ENCODE results near the gene UPK1A.

UPK1A gene

DNA sequence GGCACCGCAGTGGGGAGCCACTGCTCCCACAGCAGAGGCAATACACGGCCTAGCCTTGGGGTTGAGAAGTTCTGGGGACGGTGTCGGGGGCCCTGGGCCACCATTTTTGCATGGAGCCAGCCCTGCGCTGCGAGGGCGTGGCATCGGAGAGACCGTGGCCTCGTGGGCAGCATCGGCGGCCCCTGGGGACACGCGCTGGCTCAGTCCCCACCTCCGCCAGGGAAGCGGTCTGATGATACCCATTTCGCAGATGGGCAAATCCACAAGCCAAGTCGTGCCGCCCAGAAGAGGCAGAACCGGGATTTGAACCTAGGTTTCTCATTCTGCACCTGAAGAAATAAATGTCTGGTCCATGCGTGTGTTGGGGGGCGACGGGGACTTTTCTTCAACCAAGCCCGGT is 1.2 kb upstream of the UPK1A start:
- TF ChIP-seq, protein P1, sequence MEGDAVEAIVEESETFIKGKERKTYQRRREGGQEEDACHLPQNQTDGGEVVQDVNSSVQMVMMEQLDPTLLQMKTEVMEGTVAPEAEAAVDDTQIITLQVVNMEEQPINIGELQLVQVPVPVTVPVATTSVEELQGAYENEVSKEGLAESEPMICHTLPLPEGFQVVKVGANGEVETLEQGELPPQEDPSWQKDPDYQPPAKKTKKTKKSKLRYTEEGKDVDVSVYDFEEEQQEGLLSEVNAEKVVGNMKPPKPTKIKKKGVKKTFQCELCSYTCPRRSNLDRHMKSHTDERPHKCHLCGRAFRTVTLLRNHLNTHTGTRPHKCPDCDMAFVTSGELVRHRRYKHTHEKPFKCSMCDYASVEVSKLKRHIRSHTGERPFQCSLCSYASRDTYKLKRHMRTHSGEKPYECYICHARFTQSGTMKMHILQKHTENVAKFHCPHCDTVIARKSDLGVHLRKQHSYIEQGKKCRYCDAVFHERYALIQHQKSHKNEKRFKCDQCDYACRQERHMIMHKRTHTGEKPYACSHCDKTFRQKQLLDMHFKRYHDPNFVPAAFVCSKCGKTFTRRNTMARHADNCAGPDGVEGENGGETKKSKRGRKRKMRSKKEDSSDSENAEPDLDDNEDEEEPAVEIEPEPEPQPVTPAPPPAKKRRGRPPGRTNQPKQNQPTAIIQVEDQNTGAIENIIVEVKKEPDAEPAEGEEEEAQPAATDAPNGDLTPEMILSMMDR (IDR thresholded peaks at IDR 0.05) = no peak
- H3K36me3 ChIP-seq = peaks cover 18% of the 10 kb centered on the region
- peaks cover 18% of the 10 kb centered on the region for H3K27me3 ChIP-seq
- H3K9me3 ChIP-seq = no peaks in the 10 kb centered on the region
- no peak overlapping the region for H3K27ac ChIP-seq
- no peaks in the 10 kb centered on the region for H3K4me1 ChIP-seq (ENCODE audit: control insufficient read depth in 1 of 2, insufficient read depth in 1 of 2, low read depth in 1 of 2, low read length in 1 of 2)
- H3K4me3 ChIP-seq (ENCODE audit: low read depth in 1 of 2, low read length in 1 of 2) = no peak overlapping the region

DNA sequence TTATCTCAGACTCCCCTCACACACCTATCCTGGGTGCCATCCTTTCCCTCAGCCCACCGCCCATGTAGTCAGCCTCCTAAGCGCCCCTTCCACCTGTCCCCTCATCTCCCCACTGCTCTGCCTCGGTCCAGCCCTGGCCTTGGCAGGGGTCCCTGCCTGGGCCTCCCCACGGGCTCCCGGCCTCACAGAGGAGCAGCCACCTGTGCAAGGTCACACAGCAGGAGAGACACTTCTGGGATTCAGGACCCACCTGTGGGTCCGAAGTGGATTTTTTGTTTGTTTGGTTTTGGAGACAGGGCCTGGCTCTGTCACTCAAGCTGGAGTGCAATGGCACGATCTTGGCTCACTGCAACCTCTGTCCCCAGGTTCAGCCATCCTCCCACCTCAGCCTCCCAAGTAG is 713 bp upstream of the UPK1A start:
- TF ChIP-seq, protein P1 (IDR thresholded peaks at IDR 0.05) = no peak
- H3K36me3 ChIP-seq = peaks cover 13% of the 10 kb centered on the region

DNA sequence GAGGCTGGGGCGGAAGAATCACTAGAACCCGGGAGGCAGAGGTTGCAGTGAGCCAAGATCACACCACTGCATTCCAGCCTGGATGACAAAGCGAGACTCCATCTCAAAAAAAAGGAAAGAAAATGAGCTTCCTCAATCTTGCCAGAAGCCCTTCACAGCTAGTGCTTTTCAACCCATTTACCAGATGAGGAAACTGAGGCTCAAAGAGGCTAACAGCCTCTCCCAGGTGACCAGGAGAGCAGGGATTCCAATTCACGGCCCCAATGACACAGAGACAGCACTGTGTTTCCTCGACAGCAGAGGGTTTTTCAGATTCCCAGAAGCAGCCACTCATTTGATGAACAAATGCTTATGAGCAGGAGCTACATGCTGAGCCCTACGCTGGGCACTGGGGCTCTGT is 3.2 kb downstream of the UPK1A start:
- Histone ChIP-seq H3K9me3 (no peaks in the 10 kb centered on the region), H3K27me3 (peaks cover 61% of the 10 kb centered on the region), H3K4me3 (ENCODE audit: low read depth in 1 of 2, low read length in 1 of 2) (no peak overlapping the region), H3K4me1 (ENCODE audit: control insufficient read depth in 1 of 2, insufficient read depth in 1 of 2, low read depth in 1 of 2, low read length in 1 of 2) (no peaks in the 10 kb centered on the region), H3K36me3 (peaks cover 7% of the 10 kb centered on the region), H3K27ac (no peak overlapping the region)
- TF ChIP-seq, protein P1 (IDR thresholded peaks at IDR 0.05) = no peak

More for the DNA sequence above, 713 bp upstream of the UPK1A start:
- H3K27me3 ChIP-seq = peaks cover 21% of the 10 kb centered on the region
- H3K4me1 ChIP-seq (ENCODE audit: control insufficient read depth in 1 of 2, insufficient read depth in 1 of 2, low read depth in 1 of 2, low read length in 1 of 2) = no peaks in the 10 kb centered on the region
- H3K9me3 ChIP-seq = no peaks in the 10 kb centered on the region
- no peak overlapping the region for H3K4me3 ChIP-seq (ENCODE audit: low read depth in 1 of 2, low read length in 1 of 2)
- no peak overlapping the region for H3K27ac ChIP-seq

DNA sequence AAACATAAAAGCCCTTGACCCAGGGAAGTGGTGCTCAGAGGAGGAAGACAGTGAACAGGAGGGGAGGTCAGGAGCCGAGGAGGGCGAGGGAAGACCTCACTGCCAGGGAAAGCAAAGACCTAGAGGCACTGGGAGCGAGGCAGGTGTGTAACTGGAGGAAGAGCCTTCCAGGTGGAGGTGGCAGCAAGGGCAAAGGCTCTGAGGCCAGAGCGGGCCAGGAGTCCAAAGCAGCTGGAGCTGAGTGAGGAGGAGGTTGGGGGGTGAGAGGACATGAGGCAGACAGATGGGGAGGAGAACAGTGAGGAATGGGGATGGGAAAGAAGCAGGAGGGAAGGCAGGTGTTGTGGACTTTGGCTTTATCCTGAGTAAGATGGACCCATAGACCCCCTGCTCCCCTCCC is 3.7 kb downstream of the UPK1A start:
- H3K4me3 ChIP-seq (ENCODE audit: low read depth in 1 of 2, low read length in 1 of 2) = no peak overlapping the region
- no peaks in the 10 kb centered on the region for H3K4me1 ChIP-seq (ENCODE audit: control insufficient read depth in 1 of 2, insufficient read depth in 1 of 2, low read depth in 1 of 2, low read length in 1 of 2)
- TF ChIP-seq, protein P1 (IDR thresholded peaks at IDR 0.05) = no peak
- no peak overlapping the region for H3K27ac ChIP-seq
- H3K9me3 ChIP-seq = no peaks in the 10 kb centered on the region
- H3K27me3 ChIP-seq = peaks cover 65% of the 10 kb centered on the region
- H3K36me3 ChIP-seq = peaks cover 7% of the 10 kb centered on the region

DNA sequence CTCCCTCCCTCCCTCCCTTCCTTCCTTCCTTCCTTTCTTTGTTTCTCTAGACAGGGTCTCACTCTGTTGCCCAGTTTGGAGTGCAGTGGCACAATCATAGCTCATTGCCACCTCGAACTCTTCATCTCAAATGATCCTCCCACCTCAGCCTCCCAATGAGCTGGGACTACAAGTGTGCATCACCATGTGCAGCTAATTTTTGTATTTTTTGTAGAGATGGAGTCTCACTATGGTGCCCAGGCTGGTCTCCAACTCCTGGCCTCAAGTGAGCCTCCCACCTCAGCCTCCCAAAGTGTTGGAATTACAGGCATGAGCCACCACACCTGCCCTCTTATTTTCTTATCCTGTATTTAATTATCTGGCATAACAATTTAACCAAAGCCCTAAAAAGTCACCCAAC is 4.4 kb downstream of the UPK1A start:
- Histone ChIP-seq H3K9me3 (no peaks in the 10 kb centered on the region), H3K27me3 (peaks cover 72% of the 10 kb centered on the region), H3K4me1 (ENCODE audit: control insufficient read depth in 1 of 2, insufficient read depth in 1 of 2, low read depth in 1 of 2, low read length in 1 of 2) (no peaks in the 10 kb centered on the region), H3K27ac (no peak overlapping the region), H3K36me3 (peaks cover 1% of the 10 kb centered on the region), H3K4me3 (ENCODE audit: low read depth in 1 of 2, low read length in 1 of 2) (no peak overlapping the region)
- TF ChIP-seq, protein P1 (IDR thresholded peaks at IDR 0.05) = no peak

DNA sequence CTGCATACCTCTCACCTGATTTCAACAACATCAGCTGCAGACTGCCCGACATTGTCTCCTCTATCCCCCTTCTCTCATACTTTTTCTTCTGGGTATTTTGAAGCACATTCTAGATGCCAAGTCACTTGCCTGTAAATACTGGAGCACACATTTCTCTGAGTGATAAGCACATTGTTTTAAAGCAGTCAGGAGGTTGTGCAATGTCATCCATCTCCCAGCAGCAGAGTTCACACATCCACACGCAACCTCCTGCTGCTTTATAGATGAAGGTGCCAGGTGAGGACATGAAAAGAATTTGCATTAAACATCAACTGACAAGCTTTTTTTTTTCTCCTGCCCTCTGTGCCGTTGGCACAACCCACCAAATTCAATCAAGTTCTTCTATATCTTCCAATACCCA is 5.5 kb downstream of the UPK1A start:
- Histone ChIP-seq H3K27ac (no peak overlapping the region), H3K36me3 (no peaks in the 10 kb centered on the region), H3K4me3 (ENCODE audit: low read depth in 1 of 2, low read length in 1 of 2) (no peak overlapping the region), H3K4me1 (ENCODE audit: control insufficient read depth in 1 of 2, insufficient read depth in 1 of 2, low read depth in 1 of 2, low read length in 1 of 2) (no peaks in the 10 kb centered on the region), H3K27me3 (peaks cover 75% of the 10 kb centered on the region), H3K9me3 (no peaks in the 10 kb centered on the region)
- TF ChIP-seq, protein P1 (IDR thresholded peaks at IDR 0.05) = no peak

All from neutrophil (primary cell).